ENCODE measurements around the gene STUB1.

GRCh38 chr16:667780-668518 is 12.3 kb upstream of the STUB1 start, which contains the start of gene RHOT2:
- no peak for TF ChIP-seq RXRA (IDR thresholded peaks at IDR 0.05)
- TF ChIP-seq, protein P1, sequence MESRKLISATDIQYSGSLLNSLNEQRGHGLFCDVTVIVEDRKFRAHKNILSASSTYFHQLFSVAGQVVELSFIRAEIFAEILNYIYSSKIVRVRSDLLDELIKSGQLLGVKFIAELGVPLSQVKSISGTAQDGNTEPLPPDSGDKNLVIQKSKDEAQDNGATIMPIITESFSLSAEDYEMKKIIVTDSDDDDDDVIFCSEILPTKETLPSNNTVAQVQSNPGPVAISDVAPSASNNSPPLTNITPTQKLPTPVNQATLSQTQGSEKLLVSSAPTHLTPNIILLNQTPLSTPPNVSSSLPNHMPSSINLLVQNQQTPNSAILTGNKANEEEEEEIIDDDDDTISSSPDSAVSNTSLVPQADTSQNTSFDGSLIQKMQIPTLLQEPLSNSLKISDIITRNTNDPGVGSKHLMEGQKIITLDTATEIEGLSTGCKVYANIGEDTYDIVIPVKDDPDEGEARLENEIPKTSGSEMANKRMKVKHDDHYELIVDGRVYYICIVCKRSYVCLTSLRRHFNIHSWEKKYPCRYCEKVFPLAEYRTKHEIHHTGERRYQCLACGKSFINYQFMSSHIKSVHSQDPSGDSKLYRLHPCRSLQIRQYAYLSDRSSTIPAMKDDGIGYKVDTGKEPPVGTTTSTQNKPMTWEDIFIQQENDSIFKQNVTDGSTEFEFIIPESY (IDR thresholded peaks at IDR 0.05) = no peak
- peak; percentile 90 for TF ChIP-seq CTCF (IDR thresholded peaks at IDR 0.05; ENCODE audit: low read depth, low read length, missing input control)
- TF ChIP-seq, protein P2, sequence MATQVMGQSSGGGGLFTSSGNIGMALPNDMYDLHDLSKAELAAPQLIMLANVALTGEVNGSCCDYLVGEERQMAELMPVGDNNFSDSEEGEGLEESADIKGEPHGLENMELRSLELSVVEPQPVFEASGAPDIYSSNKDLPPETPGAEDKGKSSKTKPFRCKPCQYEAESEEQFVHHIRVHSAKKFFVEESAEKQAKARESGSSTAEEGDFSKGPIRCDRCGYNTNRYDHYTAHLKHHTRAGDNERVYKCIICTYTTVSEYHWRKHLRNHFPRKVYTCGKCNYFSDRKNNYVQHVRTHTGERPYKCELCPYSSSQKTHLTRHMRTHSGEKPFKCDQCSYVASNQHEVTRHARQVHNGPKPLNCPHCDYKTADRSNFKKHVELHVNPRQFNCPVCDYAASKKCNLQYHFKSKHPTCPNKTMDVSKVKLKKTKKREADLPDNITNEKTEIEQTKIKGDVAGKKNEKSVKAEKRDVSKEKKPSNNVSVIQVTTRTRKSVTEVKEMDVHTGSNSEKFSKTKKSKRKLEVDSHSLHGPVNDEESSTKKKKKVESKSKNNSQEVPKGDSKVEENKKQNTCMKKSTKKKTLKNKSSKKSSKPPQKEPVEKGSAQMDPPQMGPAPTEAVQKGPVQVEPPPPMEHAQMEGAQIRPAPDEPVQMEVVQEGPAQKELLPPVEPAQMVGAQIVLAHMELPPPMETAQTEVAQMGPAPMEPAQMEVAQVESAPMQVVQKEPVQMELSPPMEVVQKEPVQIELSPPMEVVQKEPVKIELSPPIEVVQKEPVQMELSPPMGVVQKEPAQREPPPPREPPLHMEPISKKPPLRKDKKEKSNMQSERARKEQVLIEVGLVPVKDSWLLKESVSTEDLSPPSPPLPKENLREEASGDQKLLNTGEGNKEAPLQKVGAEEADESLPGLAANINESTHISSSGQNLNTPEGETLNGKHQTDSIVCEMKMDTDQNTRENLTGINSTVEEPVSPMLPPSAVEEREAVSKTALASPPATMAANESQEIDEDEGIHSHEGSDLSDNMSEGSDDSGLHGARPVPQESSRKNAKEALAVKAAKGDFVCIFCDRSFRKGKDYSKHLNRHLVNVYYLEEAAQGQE (IDR thresholded peaks at IDR 0.05) = no peak
- no peak for TF ChIP-seq MAX (IDR thresholded peaks at IDR 0.05)
- peak in 1 of 2 donors; percentile 69 for TF ChIP-seq RAD21 (IDR thresholded peaks at IDR 0.05)
- TF ChIP-seq FOXA2 (IDR thresholded peaks at IDR 0.05) = no peak

All from liver (tissue), 3 donors.